ENCODE data around the gene PIGN.
"Not testable (repeated sequence)": the region's sequence is repeated elsewhere in the genome, so short reads cannot be mapped to it uniquely, and the experiment has no call there.

Gene PIGN

DNA sequence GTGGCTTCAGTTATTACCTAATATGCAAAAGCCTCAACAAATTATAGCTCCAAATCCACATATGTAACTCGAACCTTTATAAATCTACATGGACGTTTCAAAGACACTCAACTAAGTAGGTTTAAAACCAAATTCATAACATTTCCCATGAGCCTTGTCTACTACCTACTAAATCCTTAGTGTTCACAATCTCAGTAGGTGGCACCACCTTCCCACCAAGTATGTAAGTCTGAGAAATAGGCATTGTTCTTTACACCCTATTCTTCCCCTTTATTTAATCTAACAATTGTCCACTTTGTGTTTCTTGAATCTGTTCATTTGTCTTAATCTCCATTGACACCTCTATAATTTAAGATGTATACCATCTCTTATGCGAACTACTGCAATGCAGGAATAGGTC lies 4.6 kb downstream of the PIGN start:
- no peak overlapping the region for H3K4me3 ChIP-seq (ENCODE audit: low read depth, low read length)
- no peak for TF ChIP-seq CTCF (IDR thresholded peaks at IDR 0.05; ENCODE audit: borderline replicate concordance, insufficient read depth, low read depth, low read length)

GRCh38 chr18:62179213-62179612 lies 7.6 kb downstream of the PIGN start:
- H3K4me3 ChIP-seq (ENCODE audit: low read depth, low read length), result no peak overlapping the region
- TF ChIP-seq CTCF (IDR thresholded peaks at IDR 0.05; ENCODE audit: borderline replicate concordance, insufficient read depth, low read depth, low read length), result no peak

DNA sequence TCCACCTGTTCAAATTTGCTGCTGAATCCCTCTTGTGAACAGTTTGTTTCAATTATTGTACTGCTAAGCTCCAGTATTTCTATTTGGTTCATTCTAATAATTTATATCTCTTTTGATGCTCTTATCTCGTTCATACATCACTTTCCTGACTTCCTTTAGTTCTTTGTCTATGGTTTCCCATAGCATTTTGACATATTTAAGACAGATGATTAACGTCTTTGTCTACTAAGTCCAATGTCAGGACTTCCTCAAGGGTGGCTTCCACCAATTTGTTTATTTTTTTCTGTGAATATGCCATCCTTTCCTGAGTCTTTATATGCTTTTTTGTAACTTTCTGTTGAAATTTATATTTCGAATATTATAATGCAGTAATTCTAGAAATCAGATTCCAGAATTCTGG lies 9.6 kb downstream of the PIGN start:
- H3K4me3 ChIP-seq (ENCODE audit: low read depth, low read length), result no peak overlapping the region
- no peak for TF ChIP-seq CTCF (IDR thresholded peaks at IDR 0.05; ENCODE audit: borderline replicate concordance, insufficient read depth, low read depth, low read length)

GRCh38 chr18:62175521-62175920 lies 11.3 kb downstream of the PIGN start:
- no peak for TF ChIP-seq CTCF (IDR thresholded peaks at IDR 0.05; ENCODE audit: borderline replicate concordance, insufficient read depth, low read depth, low read length)
- no peak overlapping the region for H3K4me3 ChIP-seq (ENCODE audit: low read depth, low read length)

GRCh38 chr18:62172298-62172697 lies 14.6 kb downstream of the PIGN start:
- H3K4me3 ChIP-seq (ENCODE audit: low read depth, low read length), result no peak overlapping the region
- no peak for TF ChIP-seq CTCF (IDR thresholded peaks at IDR 0.05; ENCODE audit: borderline replicate concordance, insufficient read depth, low read depth, low read length)

DNA sequence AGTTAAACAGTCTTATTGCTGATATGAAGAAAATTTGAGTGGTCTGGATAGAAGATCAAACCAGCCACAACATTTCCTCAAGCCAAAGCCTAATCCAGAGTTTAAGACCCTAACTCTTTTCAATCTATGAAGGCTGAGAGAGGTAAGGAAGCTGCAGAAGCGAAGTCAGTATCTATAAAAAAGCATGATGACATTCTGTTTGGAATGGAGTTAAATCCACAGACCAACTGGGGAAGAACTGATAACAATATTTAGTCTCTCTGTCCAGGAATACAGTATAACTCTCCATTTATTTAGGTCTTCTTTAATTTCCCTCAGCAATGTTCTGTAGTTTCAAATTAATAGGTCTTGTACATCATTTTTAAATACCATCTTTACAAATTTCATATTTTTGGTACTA lies 16.0 kb downstream of the PIGN start:
- TF ChIP-seq CTCF (IDR thresholded peaks at IDR 0.05; ENCODE audit: borderline replicate concordance, insufficient read depth, low read depth, low read length), result no peak

DNA sequence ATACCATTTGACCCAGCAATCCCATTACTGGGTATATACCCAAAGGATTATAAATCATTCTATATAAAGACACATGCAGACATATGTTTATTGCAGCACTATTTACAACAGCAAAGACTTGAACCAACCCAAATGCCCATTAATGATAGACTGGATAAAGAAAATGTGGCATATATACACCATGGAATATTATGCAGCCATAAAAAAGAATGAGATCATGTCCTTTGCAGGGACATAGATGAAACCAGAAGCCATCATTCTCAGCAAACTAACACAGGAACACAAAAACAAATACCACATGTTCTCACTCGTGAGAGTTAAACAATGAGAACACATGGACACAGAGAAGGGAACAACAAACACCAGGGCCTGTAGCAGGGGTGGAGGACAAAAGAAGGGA lies 20.3 kb downstream of the PIGN start:
- not testable (repeated sequence) for H3K4me3 ChIP-seq (ENCODE audit: low read depth, low read length)

More for the DNA sequence above, 16.0 kb downstream of the PIGN start:
- H3K4me3 ChIP-seq (ENCODE audit: low read depth, low read length), result no peak overlapping the region

DNA sequence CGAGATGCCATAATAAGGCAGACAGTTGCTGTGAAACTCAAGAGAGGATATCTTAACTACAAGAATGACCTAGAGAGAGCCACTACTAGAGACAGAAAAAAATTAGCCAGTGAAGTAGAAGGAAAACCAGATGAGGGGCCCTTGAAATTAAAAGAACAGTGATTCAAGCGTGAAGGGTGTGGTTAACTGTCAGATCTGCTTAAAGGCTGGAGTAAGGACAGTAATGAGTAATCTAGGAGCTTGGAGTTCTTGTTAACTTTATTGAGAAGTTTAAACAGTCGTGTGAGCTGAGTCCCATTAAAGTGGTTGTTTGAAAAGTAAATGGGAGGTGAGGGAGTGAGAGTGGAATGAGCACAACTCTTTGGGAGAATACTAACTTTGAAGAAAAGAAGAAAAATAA lies 21.3 kb downstream of the PIGN start:
- no peak for TF ChIP-seq CTCF (IDR thresholded peaks at IDR 0.05; ENCODE audit: borderline replicate concordance, insufficient read depth, low read depth, low read length)
- H3K4me3 ChIP-seq (ENCODE audit: low read depth, low read length), result no peak overlapping the region
